Naive B cell (primary cell): Measurements from ENCODE around the gene ILDR1. TPM values are rescaled to one million over a fixed set of nuclear protein-coding genes. Genes with fewer than 3 reads are reported as not detected.

ENCODE experiments used
- ATAC-seq, 2 donors: fragments of 150-1000 bp; cut with Tn5 transposase; 2 replicates each; pipeline ENCODE4 v1.10.0; 2021; ENCODE audit warnings: low read depth in 2 of 2, mild to moderate bottlenecking in 2 of 2, moderate library complexity in 2 of 2
- DNase-seq: peaks from one replicate; pipeline ENCODE4 v3.0.0; 2022
- H3K27ac Mint-ChIP-seq, 6 donors: one replicate each; pipeline ENCODE4 v1.8.0; 2020 to 2022; ENCODE audit warnings: mild to moderate bottlenecking in 6 of 6, mixed read lengths in 6 of 6, moderate library complexity in 5 of 6, inconsistent platforms in 2 of 6
- H3K27me3 Mint-ChIP-seq, 3 donors: one replicate each; pipeline ENCODE4 v1.8.0; 2021 to 2022; ENCODE audit warnings: mixed read lengths in 3 of 3, mild to moderate bottlenecking in 1 of 3
- H3K36me3 Mint-ChIP-seq, 2 donors: one replicate each; pipeline ENCODE4 v1.8.0; 2020 to 2022; ENCODE audit warnings: mixed read lengths in 2 of 2, inconsistent platforms in 1 of 2, mild to moderate bottlenecking in 1 of 2
- H3K4me1 Mint-ChIP-seq, 3 donors: one replicate each; pipeline ENCODE4 v1.8.0; 2020 to 2022; ENCODE audit warnings: mixed read lengths in 3 of 3, inconsistent platforms in 1 of 3, mild to moderate bottlenecking in 1 of 3, moderate library complexity in 1 of 3
- H3K4me3 Mint-ChIP-seq, 8 donors: one replicate each; pipeline ENCODE4 v1.8.0; 2020 to 2022; ENCODE audit warnings: mild to moderate bottlenecking in 8 of 8, mixed read lengths in 8 of 8, moderate library complexity in 8 of 8, inconsistent platforms in 2 of 8
- H3K9me3 Mint-ChIP-seq, 7 donors: one replicate each; pipeline ENCODE4 v1.8.0; 2020 to 2022; ENCODE audit warnings: mixed read lengths in 7 of 7, mild to moderate bottlenecking in 5 of 7, inconsistent platforms in 2 of 7, moderate library complexity in 1 of 7
- polyA plus RNA-seq, 6 donors: library from polyadenylated mRNA; unstranded; fragments of 300-500 nt; fragmentation: Illumina TruSeq; gene quantifications; one replicate each; pipeline ENCODE4 v1.2.3, GENCODE V29; 2021; ENCODE audit warnings: low read depth in 6 of 6

Gene ILDR1
- polyA plus RNA-seq, 6 donors from 2014 or later: 0.18 to 1.6 (median 0.67) TPM; not detected in 1

DNA sequence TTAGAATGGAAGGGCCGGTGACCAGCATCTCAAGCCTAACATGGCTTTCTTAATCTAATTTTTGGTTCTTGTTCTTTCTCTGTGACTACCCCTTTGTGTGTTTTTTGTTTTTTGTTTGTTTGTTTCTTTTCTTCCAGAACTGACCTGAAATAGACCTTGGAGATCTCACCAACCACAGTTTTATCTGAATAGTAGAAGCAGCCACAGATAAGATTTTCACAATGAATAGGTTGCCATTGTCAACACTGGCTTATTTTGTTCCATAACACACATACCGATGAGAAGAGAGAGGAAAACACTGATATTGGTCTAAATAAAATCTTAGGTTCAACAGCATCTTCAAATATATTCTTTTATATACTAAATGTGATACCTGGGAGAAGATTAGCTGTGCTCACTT is 11.5 kb downstream of the ILDR1 start:
- H3K4me1 Mint-ChIP-seq: peaks cover 14 to 33% (median 17%) of the 10 kb centered on the region in 3 donors
- no peaks in the 10 kb centered on the region for H3K9me3 Mint-ChIP-seq
- DNase-seq (no peak), ATAC-seq (no peak)
- H3K4me3 Mint-ChIP-seq: no peak overlapping the region
- H3K27ac Mint-ChIP-seq: peak overlapping the region in 1 of 6 donors; percentile 13
- no peaks in the 10 kb centered on the region for H3K36me3 Mint-ChIP-seq
- H3K27me3 Mint-ChIP-seq: no peaks in the 10 kb centered on the region

DNA sequence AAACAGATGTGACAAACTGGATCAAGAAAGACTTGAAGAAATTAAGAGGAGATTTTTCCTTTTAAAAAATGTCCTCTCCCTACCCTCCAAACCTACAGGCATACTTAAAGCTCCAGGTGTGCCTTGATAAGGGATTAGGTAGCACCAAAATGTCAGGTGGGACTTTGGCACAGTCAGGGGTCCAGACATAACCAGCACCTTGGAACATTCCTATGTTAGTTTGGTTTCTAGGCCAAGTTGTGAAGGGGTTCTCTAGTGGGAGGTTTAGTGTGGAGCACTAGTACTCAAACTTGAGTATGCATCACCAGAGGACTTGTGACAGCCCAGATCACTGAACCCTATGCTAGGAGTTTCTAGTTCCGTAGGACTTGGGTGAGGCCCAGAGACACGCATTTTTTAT is 13.9 kb downstream of the ILDR1 start:
- H3K27me3 Mint-ChIP-seq: no peaks in the 10 kb centered on the region
- no peak for ATAC-seq
- no peak overlapping the region for H3K27ac Mint-ChIP-seq
- no peak for DNase-seq
- H3K4me1 Mint-ChIP-seq: peaks cover 16 to 42% (median 19%) of the 10 kb centered on the region in 3 donors
- H3K36me3 Mint-ChIP-seq: no peaks in the 10 kb centered on the region
- no peaks in the 10 kb centered on the region for H3K9me3 Mint-ChIP-seq
- H3K4me3 Mint-ChIP-seq: no peak overlapping the region

DNA sequence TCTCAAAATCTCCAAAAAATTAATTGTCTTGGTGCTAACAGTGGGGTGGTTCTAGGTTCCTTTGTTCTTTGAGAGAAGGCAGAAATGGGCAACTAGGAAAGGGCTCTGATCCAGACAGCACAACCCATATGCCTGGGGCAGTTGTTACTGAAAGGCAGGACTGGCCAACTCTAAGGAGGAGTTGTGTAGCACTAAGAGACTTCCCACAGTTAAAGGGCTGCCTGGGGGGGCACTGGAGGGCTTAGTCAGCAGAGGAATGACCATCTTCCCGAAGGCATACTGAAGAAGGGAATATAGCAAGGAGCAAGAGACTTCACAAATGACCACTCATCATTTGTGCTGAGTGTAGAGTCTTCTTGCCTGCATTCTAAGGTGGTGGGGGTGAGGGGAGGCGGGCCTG is 15.8 kb downstream of the ILDR1 start:
- Mint-ChIP-seq H3K9me3 (no peaks in the 10 kb centered on the region), H3K4me3 (no peak overlapping the region), H3K27ac (peak overlapping the region in 2 of 6 donors; percentile 59 to 60), H3K36me3 (no peaks in the 10 kb centered on the region), H3K4me1 (peaks cover 28 to 45% (median 28%) of the 10 kb centered on the region in 3 donors), H3K27me3 (no peaks in the 10 kb centered on the region)
- no peak for ATAC-seq
- no peak for DNase-seq

DNA sequence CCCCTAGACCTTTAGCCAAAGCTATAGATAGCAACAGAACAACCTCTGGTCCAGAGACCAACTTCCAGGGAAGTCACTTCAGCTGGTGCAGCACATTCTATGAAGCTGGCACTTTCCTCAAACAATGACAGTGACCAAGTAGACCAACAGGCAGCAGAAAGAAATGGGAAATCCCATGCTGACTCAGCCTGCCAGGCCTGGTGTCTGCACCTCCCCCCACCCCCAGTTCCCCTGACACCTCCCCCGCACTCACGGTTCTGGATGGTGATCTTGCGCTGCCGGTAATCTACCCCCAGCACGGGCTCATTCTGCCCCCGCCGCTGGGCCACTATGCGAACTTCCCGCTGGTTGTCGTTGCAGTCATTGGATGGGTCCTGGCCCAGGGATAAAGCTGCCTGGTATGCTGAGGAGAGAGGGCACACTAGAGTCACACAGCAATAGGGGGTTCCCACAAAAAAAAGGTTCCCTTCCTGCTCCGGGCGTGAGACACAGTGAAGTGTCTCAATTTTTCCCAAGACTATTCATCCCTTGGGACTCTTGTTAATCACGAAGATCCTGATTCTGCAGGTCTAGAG is 17.0 kb downstream of the ILDR1 start:
- peak overlapping the region in 5 of 6 donors; percentile 11 to 96 (median 75) for H3K27ac Mint-ChIP-seq
- peaks cover 0 to 2% (median 0%) of the 10 kb centered on the region in 7 donors for H3K9me3 Mint-ChIP-seq
- H3K4me3 Mint-ChIP-seq: peak overlapping the region in 2 of 8 donors; percentile 13 to 31
- H3K36me3 Mint-ChIP-seq: no peaks in the 10 kb centered on the region
- no peaks in the 10 kb centered on the region for H3K27me3 Mint-ChIP-seq
- ATAC-seq (peak in 1 of 2 donors; percentile 13), DNase-seq (no peak)
- H3K4me1 Mint-ChIP-seq: peaks cover 31 to 53% (median 32%) of the 10 kb centered on the region in 3 donors

DNA sequence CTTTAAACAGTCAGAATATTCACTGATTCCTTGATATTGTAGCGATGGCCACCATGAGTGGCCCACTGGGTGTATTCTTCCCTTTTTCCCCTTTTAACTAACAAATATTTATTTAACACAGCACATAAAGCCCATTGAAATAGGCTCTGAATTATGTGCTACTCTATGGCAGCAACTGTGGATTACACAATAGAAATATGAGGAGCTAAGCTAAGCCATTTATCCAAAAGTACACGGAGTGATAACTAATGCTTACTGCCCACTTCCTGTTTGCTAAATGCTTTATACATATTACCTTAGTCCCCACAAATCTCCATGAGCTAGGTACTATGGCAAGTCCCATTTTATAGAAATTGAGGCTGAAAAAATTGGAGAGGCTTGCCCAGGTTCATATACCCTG is 17.9 kb downstream of the ILDR1 start:
- peak overlapping the region; percentile 89 to 98 (median 96) for H3K27ac Mint-ChIP-seq
- H3K9me3 Mint-ChIP-seq: peaks cover 0 to 2% (median 0%) of the 10 kb centered on the region in 7 donors
- ATAC-seq: no peak
- peaks cover 27 to 63% (median 33%) of the 10 kb centered on the region in 3 donors for H3K4me1 Mint-ChIP-seq
- no peaks in the 10 kb centered on the region for H3K36me3 Mint-ChIP-seq
- DNase-seq: no peak
- H3K4me3 Mint-ChIP-seq: peak overlapping the region in 6 of 8 donors; percentile 57 to 89 (median 72)
- no peaks in the 10 kb centered on the region for H3K27me3 Mint-ChIP-seq

DNA sequence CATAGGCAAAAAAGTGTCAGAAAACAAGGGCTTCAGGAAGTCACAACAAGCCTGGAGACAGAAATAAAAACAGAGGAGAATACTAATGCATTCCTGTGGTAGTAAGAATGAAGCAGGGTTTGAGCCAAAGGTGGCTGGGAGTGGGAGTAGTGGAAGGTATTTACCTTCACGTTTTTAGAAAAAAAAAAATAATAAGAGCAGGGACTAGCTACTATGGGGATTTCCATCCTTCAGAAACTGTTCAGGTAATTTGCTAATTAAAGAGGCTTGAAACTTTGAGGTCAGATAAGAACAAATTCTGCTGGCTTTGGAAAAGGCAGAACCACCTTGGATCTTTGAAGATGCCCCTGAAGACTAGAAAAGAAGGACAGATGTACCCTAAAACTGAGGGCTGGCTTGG is 18.4 kb downstream of the ILDR1 start:
- H3K4me3 Mint-ChIP-seq: peak overlapping the region; percentile 61 to 91 (median 80)
- H3K9me3 Mint-ChIP-seq: peaks cover 0 to 2% (median 0%) of the 10 kb centered on the region in 7 donors
- peak overlapping the region; percentile 89 to 98 (median 96) for H3K27ac Mint-ChIP-seq
- ATAC-seq (peak; percentile 40 to 42), DNase-seq (peak; percentile 31)
- peaks cover 32 to 68% (median 38%) of the 10 kb centered on the region in 3 donors for H3K4me1 Mint-ChIP-seq
- H3K27me3 Mint-ChIP-seq: no peaks in the 10 kb centered on the region
- H3K36me3 Mint-ChIP-seq: no peaks in the 10 kb centered on the region

DNA sequence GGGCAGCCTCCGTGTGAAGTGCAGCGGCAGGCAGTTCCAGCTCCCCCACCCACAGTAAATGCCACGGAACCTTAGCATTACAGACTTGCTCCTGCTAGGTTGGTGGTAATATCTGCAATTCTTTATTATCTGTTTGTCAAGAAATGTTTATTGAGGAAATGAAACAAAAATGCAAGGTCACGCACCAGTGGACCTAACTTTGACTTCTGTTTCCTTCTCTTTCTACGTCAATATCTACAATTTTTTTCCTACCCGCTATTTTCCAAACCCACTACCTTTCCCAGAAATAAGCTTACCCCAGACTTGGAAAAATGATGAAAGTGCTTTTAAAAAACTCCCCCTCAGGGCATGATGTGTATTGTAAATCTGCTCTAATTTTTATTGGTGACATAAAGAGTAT is 18.9 kb downstream of the ILDR1 start:
- Mint-ChIP-seq H3K4me1 (peaks cover 36 to 73% (median 43%) of the 10 kb centered on the region in 3 donors), H3K9me3 (peaks cover 0 to 2% (median 0%) of the 10 kb centered on the region in 7 donors), H3K27me3 (no peaks in the 10 kb centered on the region), H3K27ac (peak overlapping the region; percentile 89 to 98 (median 96)), H3K4me3 (peak overlapping the region; percentile 61 to 91 (median 80)), H3K36me3 (no peaks in the 10 kb centered on the region)
- ATAC-seq (peak; percentile 82 to 86), DNase-seq (peak; percentile 69)

DNA sequence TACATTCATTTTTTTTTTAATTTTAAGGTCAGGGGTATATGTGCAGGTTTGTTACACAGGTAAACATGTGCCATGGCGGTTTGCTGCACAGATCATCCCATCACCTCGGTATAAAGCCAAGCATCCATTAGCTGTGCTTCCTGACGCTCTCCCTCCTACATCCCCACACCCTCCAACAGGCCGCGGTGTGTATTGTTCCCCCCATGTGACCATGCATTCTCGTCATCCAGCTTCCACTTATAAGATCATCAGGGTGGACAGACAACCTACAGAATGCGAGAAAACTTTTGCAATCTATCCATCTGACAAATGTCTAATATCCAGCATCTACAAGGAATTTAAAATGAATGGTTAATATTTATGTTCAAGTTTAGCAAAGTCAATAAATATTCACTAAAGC is 19.4 kb downstream of the ILDR1 start:
- H3K4me3 Mint-ChIP-seq: peak overlapping the region; percentile 61 to 91 (median 80)
- no peaks in the 10 kb centered on the region for H3K36me3 Mint-ChIP-seq
- no peak for ATAC-seq
- H3K9me3 Mint-ChIP-seq: peaks cover 0 to 2% (median 0%) of the 10 kb centered on the region in 7 donors
- peak overlapping the region; percentile 89 to 98 (median 96) for H3K27ac Mint-ChIP-seq
- no peaks in the 10 kb centered on the region for H3K27me3 Mint-ChIP-seq
- DNase-seq: no peak
- peaks cover 40 to 78% (median 48%) of the 10 kb centered on the region in 3 donors for H3K4me1 Mint-ChIP-seq

DNA sequence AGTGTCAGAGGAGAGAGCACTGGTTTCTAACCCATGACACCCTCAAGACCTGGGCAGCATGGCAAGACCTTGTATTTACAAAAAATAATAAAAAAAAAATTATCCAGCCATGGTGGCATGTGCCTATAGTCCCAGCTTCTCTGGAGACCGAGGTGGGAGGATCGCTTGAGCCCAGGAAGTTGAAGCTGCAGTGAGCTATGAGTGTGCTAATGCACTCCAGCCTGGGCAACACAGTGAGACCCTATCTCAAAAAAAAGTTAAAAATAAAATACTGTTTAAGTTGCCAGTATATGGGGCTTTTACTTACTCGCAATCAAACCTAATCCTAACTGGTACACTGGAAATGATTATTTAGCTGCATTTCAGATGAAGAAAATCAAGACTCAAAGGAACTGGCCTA is 20.2 kb downstream of the ILDR1 start:
- Mint-ChIP-seq H3K4me3 (no peak overlapping the region), H3K27ac (peak overlapping the region in 1 of 6 donors; percentile 89), H3K4me1 (peaks cover 47 to 85% (median 55%) of the 10 kb centered on the region in 3 donors), H3K9me3 (peaks cover 0 to 2% (median 0%) of the 10 kb centered on the region in 7 donors), H3K27me3 (no peaks in the 10 kb centered on the region), H3K36me3 (no peaks in the 10 kb centered on the region)
- ATAC-seq (no peak), DNase-seq (no peak)

DNA sequence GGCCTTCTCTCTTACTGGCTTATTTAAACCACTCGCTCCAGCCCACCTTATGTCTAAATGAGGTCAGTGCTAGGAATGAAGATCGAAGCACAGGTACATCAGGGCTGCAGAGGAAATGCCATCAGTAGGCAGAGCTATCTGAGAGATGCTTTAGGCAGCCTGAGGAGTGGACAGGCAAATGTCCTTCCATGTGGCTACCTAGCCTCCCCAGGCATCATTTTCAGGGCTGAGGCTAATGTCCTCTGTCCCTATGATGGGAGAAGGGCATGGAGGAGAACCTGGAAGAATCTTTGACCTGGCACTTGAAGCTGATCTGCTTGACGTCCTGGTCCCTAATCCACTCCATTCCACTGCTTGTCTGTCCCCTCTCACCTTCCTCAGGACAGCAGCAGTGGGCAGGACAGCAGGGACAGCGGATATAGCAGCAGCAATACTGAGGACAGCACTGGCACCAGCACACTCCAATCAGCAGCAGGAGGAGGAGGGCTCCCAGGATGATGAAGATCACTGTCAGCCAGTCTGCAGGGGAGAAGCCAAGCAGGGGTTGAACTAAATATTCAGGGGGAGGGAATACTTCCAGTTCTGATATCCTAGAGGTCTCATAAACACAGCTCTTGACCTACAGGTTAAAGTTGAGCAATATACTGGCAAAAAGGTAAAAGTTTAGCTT is 21.0 kb downstream of the ILDR1 start:
- ATAC-seq (no peak), DNase-seq (no peak)
- Mint-ChIP-seq H3K27ac (peak overlapping the region in 3 of 6 donors; percentile 28 to 89 (median 64)), H3K36me3 (no peaks in the 10 kb centered on the region), H3K9me3 (peaks cover 0 to 2% (median 0%) of the 10 kb centered on the region in 7 donors), H3K4me1 (peaks cover 54 to 91% (median 63%) of the 10 kb centered on the region in 3 donors), H3K27me3 (no peaks in the 10 kb centered on the region), H3K4me3 (peak overlapping the region in 3 of 8 donors; percentile 57 to 76 (median 75))

DNA sequence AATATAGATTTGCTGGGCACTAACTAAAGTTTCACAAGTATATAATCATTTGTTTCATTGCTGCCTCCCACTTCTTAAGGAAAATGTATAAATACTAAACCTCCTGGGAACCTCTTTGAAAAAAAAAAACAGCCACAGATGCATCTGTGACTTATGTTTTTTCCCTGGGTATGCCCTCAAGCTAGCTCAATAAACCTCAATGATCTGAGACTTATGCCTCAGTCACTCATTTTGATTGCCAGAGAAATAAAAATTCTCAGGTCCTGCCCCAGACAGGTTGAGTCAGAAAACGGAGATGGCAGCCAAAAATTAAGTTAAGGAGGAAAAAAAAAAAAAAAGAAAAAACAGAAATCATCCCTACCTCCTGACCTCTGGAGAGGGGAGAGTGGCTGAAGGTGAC is 22.1 kb downstream of the ILDR1 start:
- H3K36me3 Mint-ChIP-seq: no peaks in the 10 kb centered on the region
- no peak for ATAC-seq
- H3K27me3 Mint-ChIP-seq: no peaks in the 10 kb centered on the region
- no peak for DNase-seq
- peaks cover 0 to 2% (median 0%) of the 10 kb centered on the region in 7 donors for H3K9me3 Mint-ChIP-seq
- peaks cover 65 to 91% (median 74%) of the 10 kb centered on the region in 3 donors for H3K4me1 Mint-ChIP-seq
- peak overlapping the region in 3 of 6 donors; percentile 9 to 45 (median 16) for H3K27ac Mint-ChIP-seq
- H3K4me3 Mint-ChIP-seq: no peak overlapping the region

DNA sequence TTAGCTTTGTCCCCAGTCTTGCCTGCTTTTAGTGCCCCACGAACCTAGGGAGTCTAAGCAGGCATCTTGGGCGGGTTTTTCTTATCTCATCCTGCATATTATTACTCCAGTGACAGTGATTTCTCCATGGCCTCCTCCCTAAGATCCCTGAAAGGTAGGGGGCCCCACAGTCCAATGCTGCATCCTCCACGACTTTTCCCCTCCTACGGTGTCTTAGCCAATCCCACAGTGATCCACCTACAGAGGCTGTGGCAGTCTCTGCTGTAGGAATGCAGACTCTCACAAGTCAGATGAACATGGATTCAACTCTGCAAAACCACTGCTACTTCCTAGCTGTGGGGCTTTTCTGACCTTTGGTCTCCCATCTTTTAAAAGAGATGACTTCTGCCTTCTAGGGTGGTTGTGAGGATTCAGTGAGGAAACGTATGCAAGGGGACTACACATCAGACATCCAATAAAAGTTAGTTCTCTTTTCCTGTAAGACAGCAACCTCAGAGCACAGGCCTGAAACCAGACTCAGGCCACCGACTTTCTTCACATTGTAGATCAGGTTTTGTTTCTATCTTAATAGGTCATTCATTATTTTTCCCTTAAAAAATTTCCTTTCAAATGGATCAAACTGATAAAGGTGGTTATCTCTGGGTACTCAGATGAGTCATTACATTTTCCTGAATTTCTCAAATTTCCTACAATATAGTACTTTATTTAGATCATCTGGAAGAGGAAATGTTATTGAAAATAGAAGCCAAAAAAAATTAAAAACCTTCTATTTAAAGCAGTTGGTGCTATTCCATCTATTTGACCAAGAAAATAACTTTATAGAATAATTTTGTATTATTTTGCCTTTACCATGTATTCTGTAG is 23.2 kb downstream of the ILDR1 start:
- ATAC-seq: no peak
- H3K4me3 Mint-ChIP-seq: peak overlapping the region in 4 of 8 donors; percentile 13 to 84 (median 20)
- peaks cover 0 to 2% (median 0%) of the 10 kb centered on the region in 7 donors for H3K9me3 Mint-ChIP-seq
- peak overlapping the region in 5 of 6 donors; percentile 64 to 88 (median 85) for H3K27ac Mint-ChIP-seq
- H3K27me3 Mint-ChIP-seq: no peaks in the 10 kb centered on the region
- no peaks in the 10 kb centered on the region for H3K36me3 Mint-ChIP-seq
- DNase-seq: no peak
- peaks cover 67 to 91% (median 76%) of the 10 kb centered on the region in 3 donors for H3K4me1 Mint-ChIP-seq

DNA sequence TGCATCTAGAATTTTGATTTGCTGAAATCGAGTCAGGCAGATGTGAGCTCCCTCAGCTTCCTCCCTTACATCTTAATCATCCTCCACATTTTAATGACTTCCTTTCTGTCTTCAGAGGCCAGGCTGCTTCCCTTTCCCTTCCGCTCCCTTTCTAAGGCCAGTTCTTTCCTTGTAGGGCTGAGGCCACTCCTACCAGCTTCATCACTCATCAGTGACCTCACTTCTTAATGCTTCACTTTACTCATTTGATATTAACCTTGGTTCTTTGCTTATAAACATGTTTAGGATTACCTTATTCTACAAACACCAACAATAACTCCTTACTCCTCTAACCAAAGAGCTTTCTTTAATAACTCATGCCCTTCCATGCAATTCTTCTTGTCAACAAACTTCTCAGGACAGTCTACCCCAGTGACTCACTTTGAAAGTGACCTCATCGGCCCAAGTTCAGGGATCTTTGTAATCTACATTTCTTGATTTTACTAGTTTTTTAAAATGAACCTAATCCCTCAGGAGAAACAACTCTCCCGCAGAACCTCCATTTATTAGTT is 23.9 kb downstream of the ILDR1 start:
- Mint-ChIP-seq H3K27me3 (no peaks in the 10 kb centered on the region), H3K4me1 (peaks cover 66 to 91% (median 76%) of the 10 kb centered on the region in 3 donors), H3K27ac (peak overlapping the region; percentile 73 to 88 (median 86)), H3K9me3 (peaks cover 0 to 2% (median 0%) of the 10 kb centered on the region in 7 donors), H3K4me3 (peak overlapping the region in 6 of 8 donors; percentile 10 to 84 (median 50)), H3K36me3 (no peaks in the 10 kb centered on the region)
- no peak for DNase-seq
- ATAC-seq: no peak
